Cardiac septum (tissue), 1 donor: ENCODE measurements around the gene SP6. TPM values are rescaled to one million over a fixed set of nuclear protein-coding genes. Genes with fewer than 3 reads are reported as not detected.

Experiments used
- DNase-seq: peaks from one replicate; pipeline ENCODE4 v3.0.0-alpha.2; 2020; ENCODE audit warnings: low spot score
- intact Hi-C: fragments of 100-400 bp; cut with DNase I; formaldehyde crosslinking; loops from one replicate; pipeline ENCODE4 v1.14.0; 2022
- total RNA-seq: library from RNA; stranded (reverse); fragmentation: NEBNext Ultra II Directional; extraction: Animal tissue kit (Norgen Biotek cat#: 25700); gene quantifications from one replicate; pipeline ENCODE4 v1.2.1, GENCODE V29; 2021
- donor health status: DM: no; HTN: no; CAD: no.

SP6 gene
- total RNA-seq, 1 donor from 2014 or later = 0.08 TPM

GRCh38 chr17:47882695-47883588, 32.0 kb upstream of the SP6 start:
- intact Hi-C loops = no loop called here
- DNase-seq = no peak

GRCh38 chr17:47882247-47882646, 31.3 kb upstream of the SP6 start:
- intact Hi-C loops = no loop called here
- no peak for DNase-seq

GRCh38 chr17:47879776-47880454, 29.0 kb upstream of the SP6 start:
- DNase-seq = no peak
- intact Hi-C loops = no loop called here

- intact Hi-C loops = no loop called here
- no peak for DNase-seq
These were observed 28.1 kb upstream of the SP6 start for GRCh38 chr17:47879028-47879585.

- intact Hi-C loops = no loop called here
- DNase-seq = no peak
These were observed 27.5 kb upstream of the SP6 start for GRCh38 chr17:47878203-47879027.

- intact Hi-C loops = no loop called here
- no peak for DNase-seq
These were observed 26.5 kb upstream of the SP6 start for GRCh38 chr17:47877368-47878034.

GRCh38 chr17:47875011-47875985, 24.3 kb upstream of the SP6 start:
- DNase-seq = no peak

GRCh38 chr17:47873200-47874090, 22.5 kb upstream of the SP6 start:
- intact Hi-C loops = no loop called here
- no peak for DNase-seq

More at GRCh38 chr17:47875011-47875985, 24.3 kb upstream of the SP6 start:
- intact Hi-C loops = no loop called here

- no peak for DNase-seq
- intact Hi-C loops = no loop called here
These were observed 21.7 kb upstream of the SP6 start for GRCh38 chr17:47872651-47873161.

- no peak for DNase-seq
- intact Hi-C loops = no loop called here
These were observed 21.2 kb upstream of the SP6 start for GRCh38 chr17:47872019-47872650.

GRCh38 chr17:47871048-47871447, 20.1 kb upstream of the SP6 start:
- intact Hi-C loops = no loop called here
- no peak for DNase-seq

- no peak for DNase-seq
- intact Hi-C loops = no loop called here
These were observed 19.1 kb upstream of the SP6 start for GRCh38 chr17:47870056-47870455.

GRCh38 chr17:47869114-47869513, 18.2 kb upstream of the SP6 start:
- intact Hi-C loops = no loop called here
- no peak for DNase-seq

GRCh38 chr17:47867813-47868533, 17.0 kb upstream of the SP6 start:
- DNase-seq = no peak
- intact Hi-C loops = no loop called here

- intact Hi-C loops = no loop called here
- DNase-seq = no peak
These were observed 16.0 kb upstream of the SP6 start for GRCh38 chr17:47866941-47867340.

- no peak for DNase-seq
- intact Hi-C loops = no loop called here
These were observed 13.8 kb upstream of the SP6 start for GRCh38 chr17:47864791-47865216.
